D341Med (cell line): ENCODE measurements around the gene OLIG1.

Experiments used
- DNase-seq: peaks from one replicate; pipeline ENCODE4 v3.0.0; 2012; ENCODE audit warnings: low spot score

The OLIG1 gene

DNA sequence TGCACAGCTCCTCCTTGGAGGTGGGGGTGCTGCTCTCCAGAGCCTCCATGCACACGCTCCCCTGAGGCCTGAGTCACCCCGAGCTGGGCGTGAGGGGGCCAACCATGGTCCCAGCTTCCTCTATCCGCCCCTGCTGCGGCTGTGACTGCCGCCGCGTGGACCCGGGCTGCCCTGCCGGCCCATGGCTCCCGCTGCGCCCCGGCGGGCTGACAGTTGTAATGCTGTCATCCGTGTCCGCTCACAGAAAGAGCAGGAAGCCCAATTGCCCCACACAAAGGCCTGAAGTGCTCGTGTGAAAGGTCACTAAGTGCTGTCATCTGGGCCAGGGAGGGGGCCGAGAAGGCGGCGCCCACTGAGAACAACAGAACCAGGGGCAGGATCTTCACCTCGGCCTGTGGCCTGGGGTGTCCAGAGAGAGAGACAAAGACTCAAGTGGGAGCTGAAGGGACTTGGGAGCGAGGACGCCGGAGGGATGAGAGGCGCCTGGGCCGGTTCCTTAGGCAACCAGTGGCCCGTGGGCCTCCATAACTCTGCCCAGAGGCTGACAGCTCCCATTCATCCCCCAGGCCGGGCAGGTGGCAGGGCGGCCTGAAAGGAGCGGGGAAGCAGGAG is 31.5 kb downstream of the OLIG1 start:
- DNase-seq = no peak

DNA sequence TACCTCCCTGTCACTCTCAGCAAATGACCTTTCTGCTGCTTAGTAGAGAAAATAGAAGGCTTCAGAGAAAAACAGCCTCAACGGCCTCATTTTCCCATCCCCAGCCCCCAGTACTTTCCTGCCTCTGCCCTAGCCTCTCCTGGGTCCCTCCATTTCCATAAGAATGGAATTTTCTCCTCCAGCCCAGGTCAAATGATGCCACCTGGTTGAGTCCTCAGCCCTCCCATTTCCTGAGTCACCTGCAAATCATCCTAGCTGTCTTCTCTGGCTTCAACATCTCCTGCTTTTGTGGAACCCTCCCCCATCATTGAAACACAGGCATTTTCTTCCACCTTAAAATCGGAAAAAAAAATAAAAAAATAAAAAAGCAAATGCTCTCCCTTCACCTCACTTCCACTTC is 35.1 kb downstream of the OLIG1 start:
- DNase-seq = no peak

DNA sequence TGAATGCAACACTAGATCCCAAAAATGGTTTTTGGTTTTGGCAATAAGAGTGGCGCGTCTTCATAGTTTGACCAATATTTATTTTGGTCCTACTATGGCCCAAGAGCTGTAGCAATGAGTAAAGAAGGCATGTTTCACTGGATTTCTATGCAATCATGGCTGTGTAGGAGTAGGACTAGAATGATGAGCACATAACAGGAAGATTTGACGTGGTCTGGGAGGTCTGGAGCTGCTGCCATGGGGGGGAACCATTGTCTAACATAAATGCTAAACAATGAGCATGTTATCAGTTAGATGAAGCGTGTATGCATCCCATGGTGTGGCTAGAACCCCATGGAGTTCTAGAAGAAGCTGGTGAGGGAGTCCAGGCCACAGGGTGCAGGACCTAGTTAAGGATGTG is 38.3 kb downstream of the OLIG1 start:
- no peak for DNase-seq

DNA sequence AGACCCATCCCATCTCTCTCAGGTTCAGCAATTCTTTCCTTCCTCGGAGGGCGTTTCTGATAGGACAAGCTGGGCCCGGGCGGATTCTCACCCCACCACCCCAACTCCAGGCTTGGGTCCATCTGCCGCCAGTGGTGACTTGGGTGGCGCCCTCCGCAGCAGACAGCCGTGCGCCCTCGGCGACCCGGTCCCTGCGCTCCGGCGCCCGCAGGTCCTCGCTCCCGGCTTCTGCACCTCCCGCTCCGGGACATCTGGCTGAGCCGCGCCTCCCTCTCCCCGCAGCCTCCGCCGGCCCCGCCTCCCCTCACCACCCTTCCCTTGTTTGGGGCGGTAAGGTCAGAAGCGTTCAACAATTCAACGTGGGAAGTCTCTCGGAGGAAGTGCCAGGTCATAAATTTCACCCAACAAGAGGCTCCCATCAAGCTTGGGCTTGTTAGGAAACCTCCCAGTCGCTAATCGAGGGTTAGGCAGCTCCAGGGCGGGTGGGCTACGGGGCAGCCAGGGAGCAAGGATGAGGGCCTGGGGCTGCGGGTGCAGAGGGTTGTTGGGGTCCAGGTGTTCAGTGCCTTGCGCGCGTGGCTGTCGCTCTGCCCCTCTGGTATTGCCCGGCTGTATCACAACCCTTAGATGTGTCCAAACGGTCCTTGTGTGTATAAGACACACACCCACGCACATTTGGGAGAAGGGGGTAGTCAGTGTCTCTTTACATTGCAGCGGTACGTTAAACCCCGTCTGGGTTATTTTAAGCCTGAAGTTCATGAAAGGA is 39.8 kb downstream of the OLIG1 start:
- DNase-seq = peak; percentile 52

DNA sequence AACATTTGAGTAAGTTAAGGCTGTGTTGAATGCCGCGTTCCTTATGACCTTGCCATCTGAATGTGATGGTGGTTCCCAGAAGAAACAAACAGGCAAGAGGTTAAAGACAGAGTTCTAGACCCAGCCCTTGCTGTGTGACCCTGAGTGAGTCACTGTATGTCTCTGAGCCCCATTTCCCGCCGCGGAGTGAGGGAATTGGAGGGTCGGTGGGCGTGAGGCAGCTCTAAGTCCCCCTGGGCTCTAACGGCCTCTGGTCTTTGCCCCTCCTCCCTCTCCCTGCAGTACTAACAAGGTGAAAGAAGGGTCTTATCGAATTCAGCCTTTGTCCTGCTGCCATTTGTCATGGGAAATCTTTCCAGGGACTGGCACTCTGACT is 40.4 kb downstream of the OLIG1 start:
- no peak for DNase-seq

DNA sequence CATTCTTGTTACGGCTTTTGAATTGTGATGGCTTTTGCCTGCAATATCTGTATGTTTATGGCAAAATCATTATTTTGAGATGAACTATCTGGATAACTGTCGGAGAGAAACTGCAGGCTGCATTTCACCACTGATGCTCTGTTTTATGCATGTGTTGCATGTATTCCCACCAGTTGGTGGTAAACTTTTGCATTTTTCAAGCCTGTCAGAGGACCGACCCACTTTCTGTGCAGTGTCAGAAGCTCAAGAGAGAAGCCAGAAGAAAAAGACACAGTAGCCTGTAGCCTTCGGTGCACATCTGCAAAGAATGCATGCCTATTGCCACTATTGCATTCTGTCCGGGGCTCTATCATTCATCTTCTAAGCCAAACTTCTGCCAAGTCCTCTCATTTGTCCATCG is 41.6 kb downstream of the OLIG1 start:
- no peak for DNase-seq

DNA sequence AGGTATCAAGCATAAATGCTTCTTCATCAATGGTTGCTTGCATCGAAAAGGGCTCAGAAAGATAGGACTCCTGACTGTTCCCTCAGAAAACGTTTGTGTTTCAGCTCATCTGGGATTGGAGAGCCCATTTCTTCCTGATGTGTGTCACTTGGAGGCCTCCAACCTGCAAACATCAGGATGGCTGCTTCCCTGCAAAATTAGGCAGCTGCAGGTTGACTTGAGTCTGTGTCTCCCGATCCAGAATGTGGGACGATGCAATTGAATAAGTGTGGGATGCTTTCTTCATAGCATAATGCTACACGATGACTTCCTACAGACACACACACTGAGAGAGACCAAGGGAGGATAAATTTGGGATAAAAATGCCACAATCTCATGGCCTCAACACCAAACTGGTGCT is 42.2 kb downstream of the OLIG1 start:
- no peak for DNase-seq

DNA sequence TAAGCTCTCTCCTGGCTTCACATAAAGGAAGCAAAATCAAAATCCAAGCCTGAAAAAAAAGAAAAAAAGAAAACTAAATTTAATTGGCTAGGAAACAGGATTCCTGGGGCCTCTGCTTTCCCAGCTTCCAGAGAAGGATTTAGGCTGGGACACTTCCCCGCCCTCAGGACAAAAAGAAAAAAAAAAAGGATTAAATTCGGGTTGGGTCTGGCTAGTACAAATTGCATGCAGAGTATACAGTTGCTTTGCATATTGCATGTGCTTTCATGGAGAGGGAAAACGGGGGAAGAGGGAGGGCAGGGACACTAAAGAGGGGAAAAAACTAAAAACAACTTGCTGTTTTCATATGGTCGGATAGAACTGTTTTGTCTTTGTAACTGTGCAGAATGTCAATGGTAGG is 42.7 kb downstream of the OLIG1 start:
- no peak for DNase-seq

DNA sequence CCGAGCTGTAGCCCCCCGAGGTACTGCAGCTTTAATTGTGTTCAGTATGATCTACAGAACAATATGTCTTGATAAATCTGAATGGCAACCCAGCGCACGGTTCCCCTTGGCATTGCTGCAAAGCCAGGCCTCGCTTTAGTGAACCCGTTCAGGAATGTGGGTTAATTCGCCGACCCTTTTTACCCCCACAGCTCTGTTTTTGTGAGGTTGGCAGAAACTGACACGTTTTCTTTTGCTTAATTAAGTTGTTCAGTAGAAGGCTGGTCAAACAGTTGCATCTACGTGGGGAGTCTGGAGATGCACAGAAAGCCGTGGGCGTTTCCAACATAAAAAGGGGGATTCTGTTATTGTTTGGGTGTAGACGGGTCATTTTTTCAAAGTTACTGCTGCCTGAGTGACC is 43.2 kb downstream of the OLIG1 start:
- no peak for DNase-seq

DNA sequence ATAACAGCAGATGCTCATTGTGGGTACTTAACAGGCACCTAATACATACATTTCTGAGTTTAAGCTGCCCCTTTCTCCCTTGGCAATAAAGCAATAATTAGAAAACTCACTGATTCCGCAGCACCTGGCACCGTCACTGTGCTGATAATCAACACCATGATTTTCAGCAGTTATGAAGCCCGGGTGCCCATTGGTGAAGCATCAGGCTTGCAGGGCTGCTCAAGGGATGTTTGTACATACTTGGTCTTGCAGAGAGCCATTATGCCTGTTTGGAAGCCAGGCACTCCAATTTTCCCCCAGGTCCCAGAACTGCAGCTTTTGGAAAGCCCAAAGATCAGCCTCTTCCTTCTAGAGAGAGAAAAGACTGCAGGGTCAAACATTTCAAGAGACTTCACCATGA is 44.3 kb downstream of the OLIG1 start:
- DNase-seq = no peak

DNA sequence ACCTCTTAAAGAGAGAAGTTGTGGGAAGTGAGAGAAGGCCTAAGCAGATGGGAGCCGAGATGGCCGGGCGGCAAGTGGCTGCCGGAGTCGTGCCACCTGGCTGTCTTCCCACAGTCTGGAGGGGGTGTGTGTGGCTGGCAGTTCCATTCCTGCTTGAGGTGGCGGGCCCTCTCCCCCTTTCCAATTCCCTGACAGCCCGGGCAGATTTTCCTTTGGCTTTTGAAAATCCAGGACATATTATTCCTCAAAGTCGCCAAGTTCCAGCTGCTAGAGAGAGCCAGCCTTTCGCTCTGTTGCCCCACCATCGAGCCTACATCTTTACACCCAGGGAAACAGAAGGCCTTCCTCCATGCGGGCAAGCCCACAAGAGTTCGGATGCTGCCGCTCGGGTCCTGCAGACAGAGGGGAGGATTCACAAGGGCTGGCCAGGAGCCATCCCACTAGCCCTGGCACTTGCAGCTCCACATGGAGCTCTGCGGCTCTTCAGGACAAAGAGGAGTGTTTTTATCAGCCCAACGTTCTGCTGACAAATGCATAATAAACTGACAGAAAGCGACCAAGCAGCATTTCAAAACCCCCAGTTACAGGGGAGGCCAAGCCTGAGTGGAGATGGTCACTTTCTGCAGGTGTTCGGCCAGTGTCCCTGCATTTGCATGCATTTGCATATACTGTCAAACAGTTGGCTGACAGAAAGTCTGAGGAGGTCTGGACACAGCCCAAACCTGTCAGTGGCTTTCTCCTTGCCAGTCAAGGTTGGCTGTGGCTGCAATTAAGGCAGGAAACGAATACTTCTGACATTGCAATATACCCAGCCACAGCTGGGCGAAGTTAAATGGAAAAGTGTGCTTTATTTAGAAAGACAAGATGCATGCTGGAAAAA is 45.9 kb downstream of the OLIG1 start:
- DNase-seq = no peak

DNA sequence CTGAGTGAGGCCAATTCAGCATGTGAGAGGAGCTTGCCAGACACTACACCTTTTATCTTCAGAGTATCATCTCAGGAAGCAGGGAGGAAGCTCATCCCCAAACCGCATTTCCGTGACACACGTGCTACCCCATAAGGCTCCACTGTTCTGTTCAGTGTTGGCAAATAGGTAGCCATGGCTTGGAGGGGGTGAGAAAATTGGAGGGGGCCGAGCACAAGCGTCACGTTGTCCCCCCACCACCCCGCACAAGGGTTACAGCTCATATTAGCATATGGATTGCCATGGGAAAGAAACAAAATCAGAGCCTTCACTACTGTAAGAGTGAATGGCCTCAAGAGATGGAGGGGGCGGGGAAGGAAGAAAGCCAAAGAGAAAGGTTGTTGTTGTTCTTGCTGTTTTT is 46.7 kb downstream of the OLIG1 start:
- no peak for DNase-seq

DNA sequence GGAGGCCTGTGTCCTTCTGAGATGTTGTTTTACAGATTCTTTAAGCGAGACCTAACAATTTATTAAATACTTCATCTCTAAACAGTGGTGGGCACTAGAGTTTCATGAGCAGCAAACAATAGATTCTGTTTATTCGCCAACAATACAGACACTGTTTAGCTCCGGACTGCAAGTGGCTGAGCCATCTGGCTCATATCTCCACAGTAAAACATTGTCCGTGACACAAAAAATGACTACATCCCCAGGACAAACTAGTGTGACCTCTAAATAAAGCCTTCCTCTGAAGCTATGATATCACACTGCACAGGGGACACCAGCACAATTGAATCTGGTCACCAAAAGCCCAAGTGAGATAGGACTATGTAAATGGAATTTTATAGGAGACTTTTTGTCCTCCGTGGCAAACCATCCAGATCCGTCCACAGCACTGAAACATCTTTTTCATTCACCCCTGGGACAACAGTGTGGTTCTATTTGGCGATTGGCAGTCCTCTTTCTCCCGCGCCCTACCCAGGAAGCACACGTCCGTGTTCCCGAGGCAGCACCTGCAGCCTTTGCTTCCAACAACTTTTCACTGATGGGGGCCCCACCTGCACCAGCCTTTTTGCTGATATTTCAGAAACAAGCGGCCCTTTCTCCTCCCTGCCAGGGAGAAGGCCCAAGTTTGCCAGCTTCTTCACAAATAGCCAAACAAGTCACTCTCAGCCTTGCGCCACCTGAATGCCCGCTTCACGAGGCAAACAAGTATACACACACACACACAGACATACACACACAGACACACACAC is 47.4 kb downstream of the OLIG1 start:
- no peak for DNase-seq
